ENCODE results near the gene MYO18A. TPM values are rescaled to one million over a fixed set of nuclear protein-coding genes. Genes with fewer than 3 reads are reported as not detected.

Gene MYO18A
- total RNA-seq, 1 donor from 2014 or later = 29.9 TPM

- no peak for DNase-seq (ENCODE audit: extremely low read depth, low read depth, low spot score)
Measured at GRCh38 chr17:29167393-29168078, 12.7 kb downstream of the MYO18A start.

GRCh38 chr17:29166507-29166887 lies 13.7 kb downstream of the MYO18A start:
- DNase-seq (ENCODE audit: extremely low read depth, low read depth, low spot score) = no peak

DNA sequence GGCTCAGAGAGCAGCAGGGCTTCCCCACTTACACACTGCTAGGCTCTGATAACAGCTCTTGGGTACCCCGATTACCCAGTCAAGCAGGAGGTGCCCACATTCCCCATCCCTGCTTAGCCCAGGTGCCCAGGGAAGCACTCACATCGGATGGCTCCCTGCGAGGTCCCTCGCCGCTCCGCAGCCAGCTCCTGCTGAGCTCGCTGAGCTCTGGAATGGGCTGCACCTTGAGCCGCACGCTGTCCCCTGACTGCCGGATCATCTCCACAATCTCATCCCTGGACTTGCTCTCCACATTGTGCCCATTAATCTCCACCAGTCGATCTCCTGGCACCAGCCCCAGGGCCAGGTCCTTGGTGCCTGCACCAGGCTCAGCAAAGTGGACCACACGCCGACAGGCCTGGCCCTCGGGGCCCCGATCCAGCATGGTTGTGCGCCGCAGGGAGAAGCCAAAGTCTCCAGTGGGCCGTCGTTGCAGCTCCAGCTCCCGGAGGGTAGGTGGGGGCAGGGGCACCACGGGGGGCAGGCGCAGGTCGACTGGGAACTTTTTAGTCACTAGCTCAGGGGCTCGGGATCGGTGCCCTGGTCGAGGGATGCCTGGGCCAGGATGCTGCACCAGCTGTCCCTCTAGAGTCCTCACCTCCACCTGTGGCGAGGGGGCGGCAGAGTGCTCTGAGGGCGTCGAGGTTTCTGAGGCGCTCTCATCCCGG lies 14.2 kb downstream of the MYO18A start:
- DNase-seq (ENCODE audit: extremely low read depth, low read depth, low spot score) = no peak

GRCh38 chr17:29165261-29165660 lies 14.9 kb downstream of the MYO18A start:
- DNase-seq (ENCODE audit: extremely low read depth, low read depth, low spot score) = no peak

DNA sequence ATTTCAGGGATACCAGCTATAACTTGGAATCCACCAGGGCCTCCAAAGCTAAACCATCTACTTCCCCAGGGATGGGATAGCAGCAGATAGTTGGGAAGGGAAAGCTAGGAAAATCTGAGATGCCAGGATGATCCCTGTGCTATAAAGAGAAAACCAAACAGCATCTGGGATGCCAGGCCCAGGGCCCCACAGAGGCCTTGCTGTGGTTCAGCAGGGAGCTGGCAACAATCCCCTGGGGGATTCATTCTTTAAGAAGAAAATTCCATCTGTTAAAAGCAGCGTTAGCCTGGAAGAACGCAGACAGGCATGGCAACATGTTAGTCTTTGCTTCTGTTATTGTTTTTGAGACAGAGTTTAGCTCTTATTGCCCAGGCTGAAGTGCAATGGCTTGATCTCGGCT lies 16.6 kb downstream of the MYO18A start:
- no peak for DNase-seq (ENCODE audit: extremely low read depth, low read depth, low spot score)

DNA sequence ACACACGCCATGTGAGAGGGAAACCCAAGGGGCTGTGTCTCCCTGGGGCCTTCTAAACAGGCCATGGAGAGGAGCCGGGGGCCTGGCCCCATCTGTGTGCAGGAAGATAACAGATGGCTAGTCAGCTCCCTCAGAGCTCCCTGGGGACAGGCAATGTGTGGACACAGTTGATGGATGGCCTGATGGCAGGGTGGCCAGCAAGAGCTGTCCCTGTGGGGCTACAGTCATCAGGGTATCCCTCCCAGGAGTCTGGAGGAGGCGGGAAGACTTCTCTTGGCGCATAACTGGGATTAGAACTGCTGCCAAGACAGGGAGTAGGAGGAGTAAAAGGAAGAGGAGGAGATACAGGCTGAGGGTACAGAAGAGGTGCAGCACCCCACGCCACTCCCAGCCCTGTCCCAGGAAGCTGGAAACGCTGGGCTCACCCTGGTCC lies 17.3 kb downstream of the MYO18A start:
- no peak for DNase-seq (ENCODE audit: extremely low read depth, low read depth, low spot score)

DNA sequence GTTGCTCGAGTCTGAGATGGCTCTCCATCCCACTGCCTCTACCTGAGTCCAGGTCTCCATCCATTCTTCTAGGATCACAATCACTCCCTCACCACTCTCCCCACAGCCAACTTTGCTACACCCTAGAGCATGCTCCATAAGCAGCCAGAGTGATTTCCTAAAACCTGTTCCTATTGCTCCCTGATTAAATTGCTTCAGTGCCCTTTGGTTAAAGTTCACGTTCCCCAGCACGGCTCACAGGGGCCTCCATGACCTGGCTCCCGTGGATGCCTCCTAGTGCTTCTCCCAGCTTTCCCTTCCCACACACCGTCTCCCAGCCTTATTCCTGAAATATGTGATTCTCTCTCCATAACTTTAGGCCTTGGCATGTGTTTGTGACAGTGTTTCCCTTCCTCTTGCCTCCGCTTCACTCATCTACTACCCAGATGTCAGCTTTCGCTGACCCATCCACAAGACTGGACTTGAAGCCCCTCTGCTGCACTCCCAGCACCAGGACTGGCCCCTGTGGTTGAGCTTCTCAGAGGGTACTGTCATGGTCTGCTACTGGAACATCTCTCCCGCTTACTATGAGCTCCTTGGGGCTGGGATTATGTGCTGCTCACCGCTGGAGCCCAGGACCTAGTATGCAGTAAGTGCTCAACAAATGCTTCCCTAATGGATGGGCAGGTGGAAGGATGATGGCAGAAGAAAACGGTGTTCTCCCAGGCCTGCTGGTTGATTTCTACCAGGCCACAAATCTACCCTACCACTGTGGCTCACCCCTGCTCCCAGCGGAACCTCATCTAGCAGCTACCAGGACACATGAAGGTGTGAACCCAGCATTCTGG lies 17.9 kb downstream of the MYO18A start:
- no peak for DNase-seq (ENCODE audit: extremely low read depth, low read depth, low spot score)

DNA sequence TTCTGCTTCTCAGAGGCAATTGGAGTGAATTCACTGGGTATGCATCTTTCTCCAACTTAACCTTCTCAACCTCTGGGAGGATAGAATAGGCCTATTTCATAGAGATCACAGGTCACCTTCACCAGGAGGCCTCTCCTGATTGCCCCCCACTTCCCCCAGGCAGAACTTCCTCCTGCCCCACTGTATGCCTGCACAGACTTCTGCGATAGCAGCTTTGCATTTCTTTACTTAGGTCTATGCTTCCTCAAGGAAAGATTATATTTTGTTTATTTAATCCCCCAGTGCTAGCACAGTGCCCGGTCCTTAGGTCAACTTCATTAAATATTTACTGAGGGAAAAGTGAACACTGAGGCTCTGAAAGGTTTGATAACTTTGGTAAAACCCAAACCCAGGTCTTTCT lies 19.9 kb downstream of the MYO18A start:
- DNase-seq (ENCODE audit: extremely low read depth, low read depth, low spot score) = no peak

DNA sequence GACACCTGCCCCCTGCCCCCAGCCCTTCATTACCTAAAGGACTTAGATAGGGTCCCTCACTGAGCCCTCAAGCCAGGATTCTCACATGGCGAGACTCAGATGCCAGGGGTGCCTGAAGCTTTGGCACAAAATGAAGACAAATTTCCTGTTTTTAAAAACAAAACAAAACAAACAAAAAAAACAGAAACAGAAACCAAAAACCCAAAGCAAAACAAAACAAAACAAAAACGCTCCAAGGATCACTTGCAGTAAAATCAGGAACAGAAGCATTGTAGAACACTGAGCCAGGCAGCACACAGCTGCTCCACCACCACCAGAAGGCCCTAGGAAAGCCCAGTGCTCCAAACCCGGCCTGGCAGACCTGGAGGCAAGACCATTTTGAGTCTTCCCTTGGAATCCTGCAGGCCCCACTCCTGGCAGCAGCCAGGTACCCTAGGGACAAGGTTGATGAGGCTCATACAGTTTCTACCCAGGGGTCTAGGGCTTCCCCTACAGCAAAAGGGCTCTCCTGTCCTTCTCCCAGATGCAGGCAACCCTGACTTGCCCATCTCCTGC lies 20.8 kb downstream of the MYO18A start:
- DNase-seq (ENCODE audit: extremely low read depth, low read depth, low spot score) = no peak

DNA sequence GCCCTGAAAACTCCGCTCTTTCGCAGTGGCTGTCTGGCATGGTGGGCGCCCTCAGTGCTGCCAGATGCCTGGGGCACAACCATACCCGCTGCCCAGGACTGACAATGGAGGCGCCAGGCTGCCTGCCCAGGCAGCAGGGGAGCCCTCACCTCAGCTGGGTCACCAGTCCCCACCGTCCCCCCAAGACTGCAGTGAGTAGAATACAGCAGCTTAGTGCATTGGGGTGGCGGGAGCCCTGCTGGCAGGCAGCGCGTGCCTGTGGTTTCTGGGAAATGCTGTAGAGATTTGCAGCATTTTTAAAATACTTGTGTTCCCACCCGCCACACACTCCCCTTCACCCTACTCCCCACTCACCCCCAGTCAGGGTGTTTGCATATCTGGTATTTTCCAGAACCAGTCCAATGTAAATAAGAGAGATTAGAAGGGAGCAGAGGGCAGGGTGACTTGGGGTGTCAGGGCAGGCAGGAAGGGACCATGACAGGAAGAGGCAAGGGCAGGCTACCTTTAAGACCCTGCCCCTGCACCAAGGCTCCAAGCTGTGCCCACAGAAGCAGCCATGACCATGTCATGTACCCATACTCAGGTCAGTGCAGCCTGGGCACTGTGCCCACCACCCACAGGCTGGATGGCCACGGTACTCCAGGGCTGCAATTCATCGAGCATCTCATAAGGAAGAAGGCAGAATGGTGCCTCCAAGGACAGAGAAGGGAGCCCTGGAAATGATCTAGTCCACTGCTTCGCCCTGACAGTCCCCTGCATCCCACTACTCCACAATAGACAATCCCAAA lies 21.5 kb downstream of the MYO18A start:
- no peak for DNase-seq (ENCODE audit: extremely low read depth, low read depth, low spot score)

GRCh38 chr17:29158096-29158487 lies 22.1 kb downstream of the MYO18A start:
- no peak for DNase-seq (ENCODE audit: extremely low read depth, low read depth, low spot score)

DNA sequence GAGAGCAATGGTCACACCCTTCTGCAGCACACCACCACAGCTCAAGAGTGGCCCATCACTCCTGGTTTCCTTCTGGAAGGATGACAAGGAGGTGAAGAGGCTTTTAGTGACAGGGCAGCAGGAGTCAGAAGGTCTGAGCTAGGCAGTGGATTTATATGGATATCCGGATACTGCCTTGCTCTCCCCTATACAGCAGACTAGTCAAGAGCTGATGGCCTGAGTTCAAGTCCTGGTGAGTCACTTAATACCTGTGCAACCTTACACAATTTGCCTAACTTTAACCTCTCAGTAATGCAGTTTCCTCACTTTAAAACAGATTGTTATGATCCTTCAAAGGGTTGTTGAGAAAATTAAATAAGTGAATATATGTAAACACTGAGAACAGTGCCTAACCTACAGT lies 22.9 kb downstream of the MYO18A start:
- no peak for DNase-seq (ENCODE audit: extremely low read depth, low read depth, low spot score)

DNA sequence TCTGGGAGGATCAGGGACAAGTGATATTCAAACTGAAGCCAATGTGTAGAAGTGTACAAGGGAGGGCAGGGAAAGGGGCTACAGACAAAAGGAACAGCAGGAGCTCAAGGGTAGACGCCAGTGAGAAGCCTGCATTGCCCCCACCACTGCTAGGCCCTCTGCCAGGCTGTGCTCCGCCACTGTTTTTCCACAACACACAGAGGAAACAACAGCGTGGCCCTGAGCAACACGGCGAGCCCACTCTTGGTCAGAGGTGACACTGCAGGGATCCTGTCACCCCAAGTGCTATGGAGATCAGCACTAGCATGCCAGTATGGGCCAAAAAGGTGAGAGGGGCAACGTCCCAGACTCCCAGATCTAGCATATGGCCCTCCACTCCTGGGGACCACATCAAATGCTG lies 23.4 kb downstream of the MYO18A start:
- DNase-seq (ENCODE audit: extremely low read depth, low read depth, low spot score) = no peak

- DNase-seq (ENCODE audit: extremely low read depth, low read depth, low spot score) = no peak
Measured at GRCh38 chr17:29155966-29156338, 24.2 kb downstream of the MYO18A start.

DNA sequence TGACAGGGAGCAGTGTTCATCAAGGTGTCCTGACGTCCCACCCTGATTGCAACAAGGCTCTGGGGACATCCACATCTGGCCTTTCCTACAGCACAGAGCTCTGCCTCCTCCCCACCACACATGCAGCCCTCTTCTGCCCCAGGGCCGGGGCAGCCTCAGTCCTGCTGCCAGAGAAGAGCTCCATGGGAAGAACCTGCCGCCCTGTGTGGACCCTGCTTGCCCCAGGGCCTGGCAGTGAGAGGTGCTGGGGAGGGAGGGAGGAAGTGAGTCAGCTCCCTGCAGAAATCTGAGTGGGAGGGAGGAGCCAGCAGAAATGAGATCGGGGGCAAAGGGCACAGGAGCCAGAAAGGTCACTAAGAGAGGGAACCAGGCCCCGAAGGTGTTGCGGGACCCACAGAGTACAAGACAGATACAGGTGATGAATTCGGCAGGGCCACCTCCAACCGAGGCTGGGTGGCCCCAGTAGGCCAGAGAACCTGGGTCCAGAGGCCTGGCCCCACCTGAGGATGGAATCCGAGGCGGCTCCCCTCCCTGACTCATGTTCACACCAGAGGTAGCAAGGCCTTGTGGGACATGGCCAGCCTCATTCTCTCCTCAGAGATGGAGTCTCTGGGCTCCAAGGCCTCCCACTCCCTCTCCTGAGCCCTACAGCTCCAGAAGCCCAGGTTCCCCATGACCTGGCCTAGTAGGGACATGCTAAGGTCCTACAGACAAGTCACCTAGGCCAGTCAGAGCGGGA lies 24.8 kb downstream of the MYO18A start:
- DNase-seq (ENCODE audit: extremely low read depth, low read depth, low spot score) = no peak

DNA sequence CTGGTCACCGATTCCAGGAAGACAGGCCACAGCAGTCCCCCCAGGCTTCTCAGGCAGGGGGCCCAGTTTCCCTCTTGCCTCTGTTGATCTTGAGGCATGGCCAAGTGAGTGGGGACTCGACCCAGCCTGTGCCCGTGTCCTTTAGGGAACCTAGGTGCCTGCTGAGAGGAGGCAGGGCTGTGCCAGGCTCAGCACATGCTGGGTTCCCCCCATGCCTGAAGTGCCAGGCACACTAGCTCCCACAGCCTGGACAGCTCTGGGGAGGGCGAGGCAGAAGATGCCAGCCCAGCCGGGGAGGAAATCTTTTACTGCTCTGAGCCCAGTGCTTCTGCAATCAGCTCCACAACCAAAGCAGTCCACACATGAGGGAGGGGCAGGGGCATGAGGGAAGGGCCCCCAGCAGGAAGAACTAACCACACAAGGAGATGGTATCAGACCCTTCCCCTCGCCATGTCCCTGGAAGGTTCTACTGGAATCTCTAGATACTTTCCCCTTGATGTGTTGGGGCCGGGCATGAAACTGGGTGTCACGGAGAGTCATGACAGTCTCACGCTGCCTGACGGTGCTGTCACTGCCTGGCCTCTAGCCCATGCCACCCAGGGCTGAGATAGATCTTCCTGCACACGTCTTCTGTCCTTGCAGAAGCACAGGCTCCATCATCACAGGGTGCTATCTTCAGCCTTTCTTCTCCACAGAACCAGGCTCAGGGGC lies 25.5 kb downstream of the MYO18A start:
- DNase-seq (ENCODE audit: extremely low read depth, low read depth, low spot score) = no peak

DNA sequence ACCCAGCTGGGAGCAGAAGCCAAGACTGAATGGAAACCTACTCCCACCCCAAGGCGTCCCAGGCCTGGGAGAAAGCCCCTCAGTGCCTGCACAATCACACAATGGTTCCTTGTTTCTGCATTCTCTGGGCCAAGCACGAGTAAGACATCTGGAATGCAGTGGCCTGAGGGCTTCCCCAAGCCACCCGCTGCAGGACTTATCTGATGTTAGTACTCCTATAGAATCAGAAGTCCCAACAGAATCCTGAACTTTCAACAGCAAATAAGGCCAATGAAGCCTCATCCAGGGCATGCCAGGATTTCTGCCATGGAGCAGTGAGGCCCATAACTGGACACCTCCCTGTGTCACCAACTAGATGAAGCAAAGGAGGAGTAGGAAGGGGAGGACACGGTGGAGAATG lies 28.6 kb downstream of the MYO18A start:
- DNase-seq (ENCODE audit: extremely low read depth, low read depth, low spot score) = no peak

DNA sequence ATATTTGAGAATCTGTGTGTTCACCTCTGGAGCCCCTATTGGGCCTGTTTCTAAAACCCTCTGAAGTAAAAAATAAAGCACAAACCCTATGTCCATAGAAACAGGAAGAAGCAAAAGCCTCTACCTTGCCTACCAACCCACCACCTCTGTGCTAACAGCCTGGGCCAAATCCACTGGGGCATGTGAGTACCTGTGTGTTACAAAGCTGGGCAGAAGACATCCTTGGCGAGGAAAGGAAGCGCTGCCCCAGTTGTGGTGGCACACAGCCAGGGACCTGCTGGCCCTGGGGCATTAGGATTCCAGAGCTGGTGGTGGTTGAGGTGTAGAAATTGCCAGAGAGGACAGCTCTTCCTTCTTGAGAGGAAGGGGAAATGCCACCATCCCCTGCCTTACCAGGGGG lies 30.0 kb downstream of the MYO18A start:
- DNase-seq (ENCODE audit: extremely low read depth, low read depth, low spot score) = no peak

- no peak for DNase-seq (ENCODE audit: extremely low read depth, low read depth, low spot score)
Measured at GRCh38 chr17:29149431-29150064, 30.6 kb downstream of the MYO18A start.
